CD14-positive monocyte (primary cell): ENCODE data around the gene LZTS2. TPM values are rescaled to one million over a fixed set of nuclear protein-coding genes. Genes with fewer than 3 reads are reported as not detected.

Experiments used
- DNase-seq, 3 donors: peaks; one replicate each; pipeline ENCODE4 v3.0.0-alpha.2; 2011 to 2022
- H2AFZ ChIP-seq: 2 replicates; pipeline ENCODE4 v1.6.0; 2012; ENCODE audit warnings: mild to moderate bottlenecking, low read depth, low read length, inconsistent platforms; ENCODE audit not compliant: insufficient read depth, poor library complexity, severe bottlenecking
- H3K27ac ChIP-seq, 2 donors: 1 replicate in 1 of 2; 2 replicates in 1 of 2; pipeline ENCODE4 v1.5.1; 2012 to 2013; ENCODE audit warnings: low read length in 2 of 2, control low read depth in 1 of 2, inconsistent platforms in 1 of 2, low read depth in 1 of 2, mild to moderate bottlenecking in 1 of 2
- H3K27me3 ChIP-seq, 2 donors: one replicate each; pipeline versions ENCODE4 v1.6.0 to v1.6.1; 2011 to 2013; ENCODE audit warnings: low read length in 2 of 2; ENCODE audit not compliant: control insufficient read depth in 2 of 2, insufficient read depth in 2 of 2
- H3K36me3 ChIP-seq, 2 donors: replicated peaks in 1 of 2; 1 replicate in 1 of 2; 2 replicates in 1 of 2; pipeline versions ENCODE4 v1.5.1 to v1.6.1; 2012 to 2013; ENCODE audit warnings: low read length in 2 of 2, control low read depth in 1 of 2, inconsistent platforms in 1 of 2, mild to moderate bottlenecking in 1 of 2; ENCODE audit not compliant: insufficient read depth in 2 of 2, control insufficient read depth in 1 of 2
- H3K4me1 ChIP-seq, 2 donors: 1 replicate in 1 of 2; 2 replicates in 1 of 2; pipeline versions ENCODE4 v1.5.1 to v1.6.1; 2012 to 2013; ENCODE audit warnings: low read length in 2 of 2, control low read depth in 1 of 2, inconsistent platforms in 1 of 2, mild to moderate bottlenecking in 1 of 2, moderate library complexity in 1 of 2; ENCODE audit not compliant: insufficient read depth in 2 of 2, control insufficient read depth in 1 of 2
- H3K4me2 ChIP-seq: replicated peaks from 2 replicates; pipeline ENCODE3; 2012; ENCODE audit warnings: low read length, moderate library complexity, mild to moderate bottlenecking; ENCODE audit not compliant: poor library complexity, severe bottlenecking; ENCODE audit errors: extremely low read depth
- H3K4me3 ChIP-seq, 3 experiments: fragments of 200-600 bp in 1 of 3; sonication (generic) in 1 of 3; replicated peaks in 1 of 3; 1 replicate in 2 of 3; 2 replicates in 1 of 3; pipeline ENCODE4 v1.5.1; 2011 to 2013; ENCODE audit warnings: low read length in 3 of 3, mild to moderate bottlenecking in 3 of 3, control low read depth in 2 of 3, low read depth in 2 of 3, inconsistent platforms in 1 of 3, moderate library complexity in 1 of 3
- H3K79me2 ChIP-seq: 2 replicates; pipeline ENCODE4 v1.6.0; 2012; ENCODE audit warnings: mild to moderate bottlenecking, control low read depth, inconsistent platforms, low read length, moderate library complexity; ENCODE audit not compliant: insufficient read depth
- H3K9ac ChIP-seq: 2 replicates; pipeline ENCODE4 v1.6.0; 2017; ENCODE audit warnings: low read length, mild to moderate bottlenecking; ENCODE audit not compliant: insufficient read depth, poor library complexity, severe bottlenecking
- H3K9me3 ChIP-seq, 2 donors: replicated peaks in 1 of 2; 1 replicate in 1 of 2; 2 replicates in 1 of 2; pipeline versions ENCODE4 v1.5.1 to v1.6.1; 2012 to 2013; ENCODE audit warnings: low read length in 2 of 2, control low read depth in 1 of 2; ENCODE audit not compliant: control insufficient read depth in 1 of 2, insufficient read depth in 1 of 2
- H4K20me1 ChIP-seq: 2 replicates; pipeline ENCODE4 v1.6.0; 2012; ENCODE audit warnings: mild to moderate bottlenecking, low read length, control low read depth, moderate library complexity; ENCODE audit not compliant: insufficient read depth
- H3K27ac Mint-ChIP-seq, 7 donors: one replicate each; pipeline ENCODE4 v1.8.0; 2020; ENCODE audit warnings: mild to moderate bottlenecking in 7 of 7, mixed read lengths in 7 of 7, moderate library complexity in 6 of 7, inconsistent platforms in 2 of 7
- H3K27me3 Mint-ChIP-seq, 3 donors: one replicate each; pipeline ENCODE4 v1.8.0; 2021 to 2022; ENCODE audit warnings: low read depth in 3 of 3, mild to moderate bottlenecking in 3 of 3, mixed read lengths in 3 of 3, moderate library complexity in 3 of 3, inconsistent platforms in 1 of 3
- H3K36me3 Mint-ChIP-seq, 2 donors: one replicate each; pipeline ENCODE4 v1.8.0; 2020; ENCODE audit warnings: mixed read lengths in 2 of 2, inconsistent platforms in 1 of 2, mild to moderate bottlenecking in 1 of 2
- H3K4me1 Mint-ChIP-seq: one replicate; pipeline ENCODE4 v1.8.0; 2020; ENCODE audit warnings: mild to moderate bottlenecking, mixed read lengths
- H3K4me3 Mint-ChIP-seq, 2 donors: one replicate each; pipeline ENCODE4 v1.8.0; 2020; ENCODE audit warnings: mild to moderate bottlenecking in 2 of 2, mixed read lengths in 2 of 2, moderate library complexity in 1 of 2
- H3K9me3 Mint-ChIP-seq, 7 donors: one replicate each; pipeline ENCODE4 v1.8.0; 2020 to 2022; ENCODE audit warnings: mixed read lengths in 7 of 7, mild to moderate bottlenecking in 6 of 7, moderate library complexity in 6 of 7, inconsistent platforms in 2 of 7
- WGBS: methylation state at CpG from one replicate; pipeline ENCODE4 v1.1.5; 2013; ENCODE audit warnings: missing lambda C conversion rate; ENCODE audit not compliant: insufficient coverage; 5-methylcytosine and 5-hydroxymethylcytosine counted together
- intact Hi-C, 2 donors: fragments of 100-400 bp; cut with micrococcal nuclease; formaldehyde crosslinking; loops; one replicate each; pipeline versions ENCODE4 v1.15.0 to v1.15.1; 2023
- polyA plus RNA-seq, 3 donors: library from polyadenylated mRNA; depleted of rRNA in 1 of 3; unstranded in 2 of 3; stranded (reverse) in 1 of 3; fragments of 300-500 nt in 2 of 3; fragments of >200 nt in 1 of 3; fragmentation: Illumina TruSeq in 2 of 3; gene quantifications; 1 replicate in 2 of 3; 2 replicates in 1 of 3; pipeline ENCODE4 v1.2.3, GENCODE V29; 2012 to 2021
- TF ChIP-seq, protein P1 (sequence below): fragments of 200-600 bp; IDR thresholded peaks from one replicate; pipeline ENCODE4 v1.8.0; 2022; ENCODE audit warnings: antibody characterized with exemption, mild to moderate bottlenecking

LZTS2 gene
- polyA plus RNA-seq, 3 donors = 2.8 to 9.2 (median 3.3) TPM

DNA sequence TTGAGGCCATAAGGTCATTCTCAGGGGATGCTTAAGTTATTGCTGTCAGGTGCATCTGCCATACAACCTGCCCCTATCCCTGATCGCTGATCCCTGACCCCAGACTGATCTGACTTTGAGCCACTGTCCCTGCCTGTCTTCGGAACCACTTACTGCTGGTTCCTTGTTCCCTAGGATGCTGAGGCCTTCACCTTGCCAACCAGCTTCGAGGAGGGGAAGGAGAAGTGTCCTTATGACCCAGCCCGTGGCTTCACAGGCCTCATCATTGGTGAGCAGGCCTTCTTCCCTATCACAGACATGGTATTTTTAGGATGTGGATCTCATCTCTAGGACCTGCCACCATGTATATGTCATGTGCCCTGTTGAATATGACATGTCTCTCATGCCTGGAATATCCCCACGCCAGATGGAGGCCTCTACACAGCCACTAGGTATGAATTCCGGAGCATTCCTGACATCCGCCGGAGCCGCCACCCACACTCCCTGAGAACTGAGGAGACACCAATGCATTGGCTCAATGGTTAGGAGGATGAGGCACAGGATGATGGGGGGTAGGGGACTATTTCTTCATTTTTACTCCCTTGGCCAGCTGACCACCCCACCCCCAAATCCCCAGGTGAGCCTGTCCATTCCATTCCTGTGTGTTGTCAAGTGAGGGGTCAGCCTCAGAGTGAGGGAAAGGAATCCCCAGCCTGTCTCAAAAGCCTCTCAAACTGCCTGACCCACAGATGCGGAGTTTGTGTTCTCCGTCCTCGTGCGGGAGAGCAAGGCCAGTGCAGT is 21.3 kb upstream of the LZTS2 start:
- H3K27ac Mint-ChIP-seq = no peak overlapping the region
- H3K4me1 ChIP-seq = no peaks in the 10 kb centered on the region
- H3K9me3 ChIP-seq = no peaks in the 10 kb centered on the region
- no peak overlapping the region for H3K4me2 ChIP-seq
- no peaks in the 10 kb centered on the region for H3K4me1 Mint-ChIP-seq
- H3K9ac ChIP-seq = no peak overlapping the region
- DNase-seq = no peak
- WGBS = 96% methylated on average over 3 of the region's 13 CpGs
- H4K20me1 ChIP-seq = no peaks in the 10 kb centered on the region
- H3K9me3 Mint-ChIP-seq = peaks cover 0 to 1% (median 0%) of the 10 kb centered on the region in 7 donors
- TF ChIP-seq, protein P1, sequence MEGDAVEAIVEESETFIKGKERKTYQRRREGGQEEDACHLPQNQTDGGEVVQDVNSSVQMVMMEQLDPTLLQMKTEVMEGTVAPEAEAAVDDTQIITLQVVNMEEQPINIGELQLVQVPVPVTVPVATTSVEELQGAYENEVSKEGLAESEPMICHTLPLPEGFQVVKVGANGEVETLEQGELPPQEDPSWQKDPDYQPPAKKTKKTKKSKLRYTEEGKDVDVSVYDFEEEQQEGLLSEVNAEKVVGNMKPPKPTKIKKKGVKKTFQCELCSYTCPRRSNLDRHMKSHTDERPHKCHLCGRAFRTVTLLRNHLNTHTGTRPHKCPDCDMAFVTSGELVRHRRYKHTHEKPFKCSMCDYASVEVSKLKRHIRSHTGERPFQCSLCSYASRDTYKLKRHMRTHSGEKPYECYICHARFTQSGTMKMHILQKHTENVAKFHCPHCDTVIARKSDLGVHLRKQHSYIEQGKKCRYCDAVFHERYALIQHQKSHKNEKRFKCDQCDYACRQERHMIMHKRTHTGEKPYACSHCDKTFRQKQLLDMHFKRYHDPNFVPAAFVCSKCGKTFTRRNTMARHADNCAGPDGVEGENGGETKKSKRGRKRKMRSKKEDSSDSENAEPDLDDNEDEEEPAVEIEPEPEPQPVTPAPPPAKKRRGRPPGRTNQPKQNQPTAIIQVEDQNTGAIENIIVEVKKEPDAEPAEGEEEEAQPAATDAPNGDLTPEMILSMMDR = no peak
- intact Hi-C loops = no loop called here
- H3K4me3 ChIP-seq = no peak overlapping the region
- peaks cover 0 to 2% (median 0%) of the 10 kb centered on the region in 3 donors for H3K27me3 Mint-ChIP-seq
- H3K27ac ChIP-seq = no peak overlapping the region
- H3K27me3 ChIP-seq = no peaks in the 10 kb centered on the region
- no peaks in the 10 kb centered on the region for H3K79me2 ChIP-seq
- peaks cover 11 to 39% of the 10 kb centered on the region in 2 donors for H3K36me3 ChIP-seq
- peaks cover 32 to 33% of the 10 kb centered on the region in 2 donors for H3K36me3 Mint-ChIP-seq
- H2AFZ ChIP-seq = no peak overlapping the region
- no peak overlapping the region for H3K4me3 Mint-ChIP-seq

DNA sequence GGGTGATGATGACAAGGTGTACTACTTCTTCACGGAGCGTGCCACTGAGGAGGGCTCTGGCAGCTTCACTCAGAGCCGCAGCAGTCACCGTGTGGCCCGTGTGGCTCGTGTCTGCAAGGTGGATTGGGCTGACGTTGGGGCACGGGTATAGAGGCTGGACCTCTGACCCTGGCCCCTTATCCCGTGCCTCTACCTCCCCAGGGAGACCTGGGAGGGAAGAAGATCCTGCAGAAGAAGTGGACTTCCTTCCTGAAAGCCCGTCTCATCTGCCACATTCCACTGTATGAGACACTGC is 20.8 kb upstream of the LZTS2 start:
- Mint-ChIP-seq H3K27ac (no peak overlapping the region), H3K9me3 (peaks cover 0 to 1% (median 0%) of the 10 kb centered on the region in 7 donors), H3K27me3 (peaks cover 0 to 2% (median 0%) of the 10 kb centered on the region in 3 donors), H3K4me1 (no peaks in the 10 kb centered on the region), H3K4me3 (no peak overlapping the region), H3K36me3 (peaks cover 35 to 36% of the 10 kb centered on the region in 2 donors)
- DNase-seq = no peak
- Histone ChIP-seq H4K20me1 (no peaks in the 10 kb centered on the region), H2AFZ (no peak overlapping the region), H3K9me3 (no peaks in the 10 kb centered on the region), H3K79me2 (no peaks in the 10 kb centered on the region), H3K4me3 (no peak overlapping the region), H3K27ac (no peak overlapping the region), H3K4me1 (no peaks in the 10 kb centered on the region), H3K4me2 (no peak overlapping the region), H3K36me3 (peaks cover 11 to 41% of the 10 kb centered on the region in 2 donors), H3K9ac (no peak overlapping the region), H3K27me3 (no peaks in the 10 kb centered on the region)
- TF ChIP-seq, protein P1 = no peak
- intact Hi-C loops = no loop called here
- 97% methylated on average over 9 of the region's 10 CpGs for WGBS
